SIG-M5 treated with dmso at 0.1 percent for 504 hours (cell line): ENCODE data around the gene PLAC1.

Experiments
- DNase-seq: peaks from one replicate; lab custom pipeline; 2025; ENCODE audit not compliant: unreplicated experiment; lab: John Stamatoyannopoulos, UW

PLAC1 gene

DNA sequence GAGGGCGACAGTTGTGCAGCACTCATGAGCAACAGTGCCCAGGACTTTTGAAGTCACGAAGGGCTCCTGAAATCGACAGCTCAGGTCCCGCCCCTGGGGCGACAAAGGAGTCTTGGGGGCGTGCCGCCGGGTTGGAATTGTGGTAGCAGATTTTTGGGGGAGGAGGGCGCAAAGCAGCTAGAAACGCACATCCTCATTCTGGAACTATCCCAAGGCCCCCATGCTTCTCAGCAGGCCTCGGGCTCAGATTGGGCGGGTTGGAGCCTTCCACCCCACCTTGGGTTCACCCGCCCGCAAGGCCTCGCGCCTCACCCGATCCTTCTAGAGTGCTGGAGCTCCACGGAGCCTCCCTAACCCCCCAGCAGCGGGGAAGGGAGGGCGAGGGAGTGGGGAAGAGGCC is 112.8 kb downstream of the PLAC1 start:
- no peak for DNase-seq

DNA sequence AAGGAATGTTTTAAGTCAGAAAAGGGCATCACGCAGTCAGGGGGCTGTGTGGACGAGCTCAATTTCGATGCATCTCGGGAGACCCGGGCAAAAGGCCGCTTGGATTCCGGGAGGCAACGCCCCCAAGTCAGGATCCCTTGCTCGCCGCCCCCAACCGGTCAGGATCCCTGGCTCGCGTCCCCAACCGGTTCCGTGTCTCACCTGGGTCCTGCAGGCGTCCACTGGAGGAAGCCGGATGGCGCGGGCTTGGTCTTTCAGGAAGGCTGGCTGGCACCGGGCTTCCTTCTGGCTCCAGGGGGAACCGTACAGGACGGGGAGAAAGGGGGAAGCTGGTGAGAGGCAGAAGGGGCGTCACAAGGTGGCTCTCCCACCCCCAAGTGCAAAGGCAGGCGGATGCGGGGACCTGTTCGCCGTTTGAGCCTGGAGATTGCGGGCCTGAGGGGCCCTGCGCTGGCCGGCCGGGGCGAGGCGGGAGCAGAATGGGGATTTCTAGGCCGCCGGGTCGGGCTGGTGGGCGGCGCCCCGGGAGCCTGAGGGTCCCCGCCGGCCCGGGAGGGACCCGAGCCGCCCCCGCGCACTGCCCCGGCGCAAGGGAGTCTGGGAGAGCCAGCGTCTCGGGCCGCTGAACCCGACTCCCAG is 113.6 kb downstream of the PLAC1 start:
- DNase-seq, result no peak

DNA sequence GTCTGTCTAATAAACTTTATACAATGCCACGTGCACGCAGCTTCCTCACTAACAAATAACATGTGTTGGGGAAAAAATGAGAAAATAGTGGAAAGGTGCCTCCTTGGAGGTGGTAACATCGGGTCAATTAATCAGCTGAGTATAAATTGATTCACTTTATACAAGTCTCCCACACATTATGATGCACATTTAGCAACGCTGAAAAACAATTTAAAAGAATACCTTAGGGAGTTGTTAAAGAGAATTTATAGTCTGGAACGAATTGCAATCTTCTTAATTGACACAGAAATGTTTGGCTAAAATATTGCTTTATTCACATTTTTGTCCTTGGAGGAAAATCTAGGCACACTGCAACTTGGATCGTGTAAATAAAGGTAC is 114.1 kb downstream of the PLAC1 start:
- no peak for DNase-seq

DNA sequence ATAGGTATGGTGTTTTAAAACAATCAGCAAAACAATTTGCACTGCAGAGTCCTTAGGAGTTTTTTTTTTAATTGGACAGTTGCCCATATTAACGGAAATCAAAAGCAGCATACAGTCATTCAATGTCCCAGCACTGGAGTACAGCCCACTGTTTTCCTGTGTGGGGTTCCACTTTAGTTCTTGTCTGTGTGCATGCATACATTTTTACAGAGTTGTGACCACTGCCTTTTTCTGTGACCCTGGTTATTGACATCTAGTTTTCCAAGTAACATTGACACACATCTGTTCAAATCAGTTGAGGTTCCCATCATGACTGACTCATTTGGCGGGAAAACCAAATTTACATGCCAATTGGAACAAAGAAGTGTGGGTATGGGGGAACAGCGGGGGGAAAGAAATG is 115.0 kb downstream of the PLAC1 start:
- DNase-seq, result no peak

DNA sequence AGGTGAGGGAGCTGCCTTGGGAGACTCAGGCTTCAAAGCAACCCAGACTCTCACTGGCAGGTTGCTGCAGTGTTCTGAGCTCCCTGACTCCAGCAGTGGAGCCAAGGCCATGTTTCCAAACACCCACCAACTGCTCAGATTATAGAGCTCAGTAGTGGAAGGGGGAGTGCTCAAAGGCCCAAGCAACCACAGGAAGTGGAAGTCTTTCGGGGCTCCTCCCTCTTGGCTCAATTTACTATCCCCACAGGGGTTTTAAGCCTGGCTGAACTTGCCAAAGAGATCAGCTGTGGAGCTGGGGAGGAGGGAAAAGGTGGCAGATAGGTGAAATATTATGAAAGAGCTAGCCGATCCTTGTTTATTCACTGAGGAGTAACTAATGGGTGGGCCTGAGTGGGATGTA is 115.8 kb downstream of the PLAC1 start:
- DNase-seq, result peak; percentile 40

DNA sequence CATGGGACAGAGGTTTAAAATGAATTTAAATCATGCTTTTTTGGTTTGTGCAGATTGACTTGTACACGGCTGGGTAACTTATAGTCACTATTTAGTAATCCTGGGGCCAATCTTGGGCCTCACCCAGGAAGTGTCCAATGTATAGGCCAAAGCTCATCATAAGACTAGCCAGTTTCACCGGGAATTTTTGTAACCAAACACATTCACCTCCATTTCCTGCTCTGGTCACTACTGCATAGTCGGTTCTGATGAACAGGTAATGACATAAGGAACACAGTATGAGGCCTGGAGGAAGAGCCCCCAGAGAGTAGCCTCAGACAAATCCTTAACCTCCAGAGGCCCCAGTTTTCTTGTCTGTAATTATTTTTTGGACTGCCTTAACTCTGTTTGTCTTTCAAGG is 116.4 kb downstream of the PLAC1 start:
- DNase-seq, result no peak

DNA sequence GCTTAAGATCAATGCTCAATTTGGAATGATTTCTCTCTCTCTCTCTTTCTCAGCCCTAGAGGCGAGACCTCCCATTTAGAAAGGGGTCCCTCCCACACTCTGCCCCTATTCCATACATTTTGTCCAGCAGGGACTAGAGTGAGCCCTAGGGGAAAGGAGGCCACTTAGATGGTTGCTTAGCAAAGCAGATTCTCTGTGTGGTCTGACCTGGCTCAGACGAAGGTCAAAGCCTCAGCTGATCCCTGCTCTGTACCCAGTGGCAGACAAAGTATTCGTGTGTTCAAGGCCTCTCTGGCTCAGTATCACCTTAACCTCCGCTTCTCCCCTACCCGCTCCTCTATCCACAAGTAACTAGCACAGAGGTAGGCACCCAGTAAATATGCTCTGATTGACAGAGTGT is 120.0 kb downstream of the PLAC1 start:
- no peak for DNase-seq

DNA sequence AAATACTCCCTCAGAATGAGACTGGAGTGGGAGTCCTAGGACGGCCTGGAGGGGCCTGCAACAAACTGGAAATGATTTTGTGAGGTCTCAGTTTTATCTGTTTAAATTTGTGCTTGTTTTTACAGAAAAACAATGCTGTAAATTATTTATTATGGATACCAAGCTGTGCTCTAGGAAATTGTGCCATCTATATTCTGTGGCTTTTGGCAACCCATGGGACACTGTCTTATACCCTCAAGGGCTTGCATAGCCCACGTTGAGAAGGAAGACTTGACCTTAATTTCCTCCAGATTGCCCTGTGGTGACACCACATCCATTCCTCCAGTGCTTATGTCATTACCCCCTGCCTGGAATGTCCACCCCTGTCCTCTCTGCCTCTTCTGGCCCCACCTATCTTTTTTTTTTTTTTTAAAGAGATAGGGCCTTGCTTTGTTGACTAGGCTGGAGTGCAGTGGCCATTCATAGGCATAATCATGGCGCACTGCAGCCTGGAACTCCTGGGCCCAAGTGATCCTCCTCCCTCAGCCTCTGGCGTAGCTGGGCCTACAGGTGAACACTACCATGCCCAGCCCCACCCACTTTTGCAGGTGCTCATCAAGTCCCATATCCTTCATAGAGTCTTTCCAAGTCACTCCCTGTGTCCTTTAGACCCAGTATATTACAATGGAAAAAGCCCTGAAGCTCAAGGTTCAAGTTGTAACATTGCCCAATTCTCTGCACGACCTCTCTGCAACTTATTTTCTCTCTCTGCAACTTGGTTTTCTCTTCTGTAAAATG is 120.9 kb downstream of the PLAC1 start:
- DNase-seq, result no peak

DNA sequence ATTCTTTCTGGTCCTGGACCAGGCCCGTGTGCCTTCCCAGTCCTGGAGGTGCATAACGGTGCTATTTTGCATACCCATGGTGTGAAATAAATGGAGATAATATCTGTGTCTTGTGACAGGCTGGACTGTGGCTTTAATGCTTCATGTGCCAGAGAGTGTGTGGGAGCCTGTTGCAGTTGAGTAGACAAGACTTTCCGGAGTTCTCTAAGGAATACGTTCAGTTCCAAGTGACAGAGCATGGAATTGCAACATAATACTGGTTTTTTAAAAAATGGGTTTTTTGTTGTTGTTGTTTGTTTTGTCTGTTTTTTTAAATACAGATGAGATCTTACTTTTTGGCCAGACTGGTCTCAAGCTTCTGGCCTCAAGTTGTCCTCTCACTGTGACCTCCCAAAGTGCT is 124.3 kb downstream of the PLAC1 start:
- no peak for DNase-seq

DNA sequence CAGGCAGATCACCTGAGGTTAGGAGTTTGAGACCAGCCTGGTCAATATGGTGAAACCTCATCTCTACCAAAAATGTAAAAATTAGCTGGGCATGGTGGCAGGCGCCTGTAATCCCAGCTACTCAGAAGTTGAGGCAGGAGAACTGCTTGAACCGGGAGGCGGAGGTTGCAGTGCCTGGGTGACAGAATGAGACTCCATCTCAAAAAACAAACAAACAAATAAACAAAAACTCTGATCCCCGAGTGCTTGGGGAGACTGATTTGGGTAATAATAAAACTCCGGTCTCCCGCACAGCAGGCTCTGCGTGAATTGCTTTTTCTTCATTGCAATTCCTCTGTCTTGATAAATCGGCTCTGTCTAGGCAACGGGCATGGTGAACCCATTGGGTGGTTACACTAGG is 124.9 kb downstream of the PLAC1 start:
- DNase-seq, result no peak

DNA sequence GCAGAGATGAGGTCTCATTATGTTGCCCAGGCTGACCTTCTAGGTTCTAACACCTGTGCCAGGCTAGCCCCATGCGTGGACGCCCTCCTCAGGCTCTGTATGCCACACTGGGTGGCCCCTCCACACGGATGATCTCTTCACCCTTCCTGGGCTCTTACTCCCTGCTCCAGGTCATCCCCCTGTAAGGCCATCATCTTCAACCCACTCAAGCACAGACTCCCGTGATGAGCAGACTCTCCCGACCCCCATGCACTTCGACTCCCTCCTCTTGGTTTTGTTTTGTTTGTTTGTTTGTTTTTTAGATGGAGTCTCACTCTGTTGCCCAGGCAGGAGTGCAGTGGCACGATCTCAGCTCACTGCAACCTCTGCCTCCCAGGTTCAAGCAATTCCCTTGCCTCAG is 127.4 kb downstream of the PLAC1 start:
- DNase-seq, result no peak

DNA sequence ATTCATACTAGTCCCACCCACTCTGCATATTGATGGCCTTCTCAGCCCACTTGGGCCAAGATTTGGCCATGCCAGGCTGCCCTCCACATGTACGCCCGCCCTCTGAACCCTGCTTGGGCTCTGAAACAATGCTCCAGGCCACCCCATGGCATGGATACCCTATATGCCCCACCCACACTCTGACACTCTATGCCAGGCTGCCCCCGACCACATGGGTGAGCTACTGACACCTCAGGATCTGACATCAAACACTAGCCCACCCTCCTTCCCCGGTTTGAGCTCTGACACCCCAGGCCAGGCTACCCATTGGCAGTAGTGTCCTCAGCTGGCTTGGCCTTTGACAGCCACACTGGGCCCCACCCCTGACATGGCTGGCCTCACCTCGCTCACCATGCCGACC is 128.8 kb downstream of the PLAC1 start:
- DNase-seq, result no peak

DNA sequence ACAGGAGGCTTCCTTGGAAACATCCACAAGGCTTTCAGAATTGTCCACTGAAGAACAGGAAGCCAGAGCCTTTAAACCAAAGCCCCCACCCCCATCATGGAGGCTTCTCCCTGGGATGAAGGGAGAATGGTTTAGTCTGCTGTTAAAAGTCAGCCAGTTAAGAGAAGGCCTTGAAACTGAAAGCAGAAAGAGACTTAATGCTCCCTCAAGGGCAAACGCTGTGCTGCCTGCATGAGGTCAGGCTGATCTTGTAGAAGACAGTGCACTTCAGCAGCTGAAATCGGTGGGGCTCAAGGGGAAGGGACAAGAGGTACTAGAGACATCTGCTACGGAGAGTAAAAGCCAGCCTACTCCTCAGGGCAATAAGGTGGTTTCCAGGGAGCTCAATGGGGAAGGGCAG is 129.3 kb downstream of the PLAC1 start:
- DNase-seq, result no peak

DNA sequence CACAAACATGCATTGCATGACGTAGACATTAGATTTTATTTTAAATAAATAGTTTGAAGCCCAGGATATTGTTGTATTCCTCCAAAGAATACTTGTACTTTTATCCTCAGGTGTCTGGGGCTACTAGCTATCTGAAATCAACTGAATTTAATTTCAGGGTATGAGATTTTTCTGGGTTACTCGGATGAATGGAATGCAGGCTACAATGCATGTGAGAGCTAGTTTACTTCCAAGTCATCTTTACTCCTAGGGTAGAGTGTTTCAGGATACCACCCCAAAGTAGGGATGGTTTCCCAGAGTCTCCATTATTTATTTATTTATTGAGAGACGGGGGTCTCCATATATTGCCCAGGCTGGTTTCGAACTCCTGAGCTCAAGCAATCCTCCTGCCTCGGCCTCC is 131.9 kb downstream of the PLAC1 start:
- no peak for DNase-seq

DNA sequence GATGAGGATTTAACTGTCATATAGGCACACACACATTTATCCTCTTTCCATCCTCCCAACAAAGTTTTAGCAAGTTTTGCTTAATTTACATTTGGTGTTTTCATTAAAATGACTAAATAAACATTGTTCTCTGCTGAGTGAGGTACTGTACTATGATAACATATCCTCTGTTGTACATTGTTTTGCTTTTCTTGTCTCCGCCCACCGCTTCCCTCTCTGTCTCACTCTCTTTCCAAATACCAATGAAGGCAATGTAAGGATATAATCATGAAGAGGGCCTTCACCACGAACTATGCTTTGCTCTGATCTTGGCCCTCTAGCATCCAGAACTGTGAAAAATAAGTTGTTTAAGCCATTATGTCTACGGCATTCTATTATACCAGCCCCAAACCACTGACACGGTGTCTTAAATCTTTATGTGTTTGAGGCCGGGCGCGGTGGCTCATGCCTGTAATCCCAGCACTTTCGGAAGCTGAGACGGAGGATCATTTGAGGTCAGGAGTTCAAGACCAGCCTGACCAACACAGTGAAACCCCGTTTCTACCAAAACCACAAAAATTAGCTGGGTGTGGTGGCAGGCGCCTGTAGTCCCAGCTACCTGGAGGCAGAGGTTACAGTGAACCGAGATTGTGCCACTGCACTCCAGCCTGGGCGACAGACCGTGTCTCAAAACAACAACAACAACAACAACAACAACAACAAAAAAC is 133.0 kb downstream of the PLAC1 start:
- no peak for DNase-seq

DNA sequence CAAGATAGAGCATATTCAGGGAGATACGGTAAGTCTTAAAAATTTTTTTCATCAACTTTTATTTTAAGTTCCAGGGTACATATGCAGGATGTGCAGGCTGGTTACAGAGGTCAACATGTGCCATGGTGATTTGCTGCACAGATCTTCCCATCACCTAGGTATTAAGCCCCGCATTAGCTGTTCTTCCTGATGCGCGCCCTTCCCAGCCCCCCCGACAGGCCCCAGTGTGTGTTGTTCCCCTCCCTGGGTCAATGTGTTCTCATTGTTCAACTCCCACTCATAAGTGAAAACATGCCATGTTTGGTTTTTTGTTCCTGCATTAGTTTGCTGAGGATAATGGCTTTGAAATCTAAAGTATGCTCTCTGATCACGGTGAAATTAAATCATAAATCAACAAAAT is 134.1 kb downstream of the PLAC1 start:
- no peak for DNase-seq

DNA sequence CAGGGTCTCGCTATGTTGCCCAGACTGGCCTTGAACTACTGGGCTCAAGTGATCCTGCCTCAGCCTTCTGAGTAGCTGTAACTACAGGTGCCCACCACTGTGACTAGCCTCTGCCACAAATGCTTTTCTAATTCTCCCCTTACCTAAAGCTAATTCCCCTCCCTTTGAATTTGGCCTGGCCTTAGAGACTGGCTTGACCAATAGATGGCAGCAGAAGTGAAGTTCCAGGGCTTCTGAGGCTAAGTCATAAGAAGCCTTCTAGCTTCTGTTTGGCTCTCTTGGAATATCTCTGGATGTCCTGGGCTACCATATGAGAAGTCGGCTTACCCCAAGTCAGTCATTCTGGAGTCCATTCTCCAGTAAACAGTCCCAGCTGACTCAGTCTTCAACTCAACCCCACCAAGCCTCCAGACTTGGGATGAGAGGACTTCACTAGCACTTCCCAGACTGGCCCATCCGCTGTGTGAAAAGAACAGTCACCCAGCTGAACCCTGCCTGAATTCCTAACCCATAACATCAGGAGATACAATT is 137.3 kb downstream of the PLAC1 start:
- peak; percentile 48 for DNase-seq
